Measurements from ENCODE around the gene FXR1.
A peak's percentile ranks its signal among the peaks of the same experiment; 100 is the strongest.
"Not testable (repeated sequence)": the region's sequence is repeated elsewhere in the genome, so short reads cannot be mapped to it uniquely, and the experiment has no call there.

The FXR1 gene

DNA sequence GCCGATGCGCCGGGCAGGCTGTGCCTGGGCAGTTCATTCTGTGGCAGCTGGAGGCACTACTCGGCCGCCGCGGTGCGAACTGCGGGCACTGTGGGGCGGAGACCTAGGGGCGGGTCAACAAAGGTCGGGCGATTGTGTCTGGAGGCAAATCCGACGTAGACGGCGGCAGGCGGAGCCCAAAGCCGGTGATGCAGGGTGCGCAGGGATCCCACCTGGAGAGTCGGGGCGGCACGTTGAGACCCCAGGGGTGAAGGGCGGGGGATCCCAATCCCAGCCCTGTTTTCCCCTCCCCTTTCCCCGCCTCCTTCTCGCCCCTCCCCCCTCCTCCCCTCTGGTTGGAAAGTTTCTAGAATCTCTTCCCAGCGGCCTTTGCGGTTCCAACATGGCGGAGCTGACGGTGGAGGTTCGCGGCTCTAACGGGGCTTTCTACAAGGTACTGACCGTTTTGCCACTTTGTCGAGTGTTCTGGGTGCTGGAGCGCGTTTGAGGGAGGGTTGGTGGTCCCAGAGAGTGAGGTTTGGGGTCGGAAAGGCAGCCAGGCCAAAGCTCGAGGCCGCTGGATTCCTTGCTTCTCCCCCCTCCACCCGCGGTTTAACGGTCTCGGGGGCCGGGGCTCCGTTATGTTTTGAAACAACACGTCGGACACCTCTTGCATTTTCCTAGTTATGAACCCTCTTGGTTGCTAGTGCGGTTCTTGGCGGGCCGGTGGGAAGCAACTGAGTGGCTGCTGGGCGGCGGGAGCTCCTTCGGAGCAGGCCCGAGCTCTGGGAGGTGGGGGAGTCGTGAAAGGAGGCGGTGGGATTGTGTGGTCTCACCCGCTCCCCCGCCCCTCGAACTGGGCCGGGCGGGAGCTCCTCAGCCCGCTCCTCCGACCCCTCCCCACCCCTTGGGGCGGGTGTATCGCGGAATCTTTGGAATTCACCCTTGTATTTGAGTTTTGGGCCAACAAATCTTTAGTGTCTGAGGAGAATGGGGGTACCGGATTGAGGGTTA lies at the start of gene FXR1:
Gene FXR1 (plus strand): TSS at position 367 of the 993 bp plus-strand sequence. CDS start 16 bp downstream, at position 383.
- DNase-seq, result peak; percentile 92

DNA sequence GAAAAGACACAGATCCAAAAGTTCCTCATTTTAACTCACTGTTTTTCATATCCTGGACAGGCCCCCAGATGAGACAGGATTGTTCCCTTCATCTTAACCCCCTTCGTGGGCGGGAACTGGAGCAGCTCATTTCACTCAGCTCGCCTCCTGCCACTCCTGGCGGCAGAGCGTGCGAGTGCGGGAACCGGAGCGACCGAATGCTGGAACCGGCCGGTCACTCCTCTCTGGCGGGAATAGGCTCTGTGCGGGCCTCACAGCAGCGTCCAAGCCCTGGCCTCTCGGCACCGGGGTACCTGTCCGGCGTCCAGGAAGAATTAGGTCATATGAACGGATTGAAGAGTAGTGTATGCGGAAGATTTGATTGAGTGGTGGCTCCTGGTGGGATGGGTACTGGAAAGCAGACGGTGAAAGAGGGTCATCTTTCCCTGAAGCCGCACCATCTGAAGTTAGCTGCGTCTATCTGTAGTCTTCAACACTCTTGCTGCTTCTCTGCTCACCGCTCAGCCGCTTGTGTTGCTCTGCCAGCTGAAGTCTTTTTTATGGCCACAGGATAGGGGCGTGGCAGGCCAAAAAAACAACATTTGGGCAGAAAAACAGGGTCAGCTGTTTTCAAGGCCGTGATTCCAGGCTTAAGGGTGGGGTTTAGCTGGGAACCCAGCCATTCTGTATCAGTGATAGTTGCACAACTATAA lies 42.3 kb upstream of the FXR1 start:
- DNase-seq, result no peak

DNA sequence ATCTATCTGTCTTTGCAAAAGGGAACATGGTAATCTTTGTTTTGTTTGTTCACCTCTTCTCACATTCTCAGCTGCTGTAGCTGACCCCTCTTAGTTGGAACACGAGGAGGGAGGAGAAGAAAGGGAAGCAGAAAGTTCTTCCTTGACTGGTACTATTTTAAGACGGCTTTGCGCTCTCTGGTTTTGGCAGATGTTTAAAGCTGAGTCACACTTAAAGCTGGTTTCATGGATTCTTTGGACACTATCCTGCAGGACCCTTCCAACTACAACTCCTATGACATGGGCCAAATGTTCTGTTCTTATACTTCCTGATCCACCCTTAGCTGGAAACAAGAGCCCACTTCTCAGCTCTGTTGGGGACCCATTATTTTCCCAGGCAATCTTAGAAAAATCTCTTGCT lies 40.6 kb upstream of the FXR1 start:
- DNase-seq, result no peak

DNA sequence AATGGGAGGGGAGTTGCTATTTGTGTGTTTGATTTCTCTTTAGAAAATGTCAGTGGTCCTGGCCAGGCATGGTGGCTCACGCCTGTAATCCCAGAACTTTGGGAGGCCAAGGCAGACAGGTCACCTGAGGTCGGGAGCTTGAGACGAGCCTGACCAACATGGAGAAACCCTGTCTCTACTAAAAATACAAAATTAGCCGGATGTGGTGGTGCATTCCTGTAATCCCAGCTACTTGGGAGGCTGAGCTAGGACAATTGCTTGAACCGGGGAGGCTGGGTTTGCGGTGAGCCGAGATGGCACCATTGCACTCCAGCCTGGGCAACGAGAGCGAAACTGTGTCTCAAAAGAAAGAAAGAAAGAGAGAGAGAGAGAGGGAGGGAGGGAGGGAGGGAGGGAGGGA lies 40.0 kb upstream of the FXR1 start:
- DNase-seq, result not testable (repeated sequence)

DNA sequence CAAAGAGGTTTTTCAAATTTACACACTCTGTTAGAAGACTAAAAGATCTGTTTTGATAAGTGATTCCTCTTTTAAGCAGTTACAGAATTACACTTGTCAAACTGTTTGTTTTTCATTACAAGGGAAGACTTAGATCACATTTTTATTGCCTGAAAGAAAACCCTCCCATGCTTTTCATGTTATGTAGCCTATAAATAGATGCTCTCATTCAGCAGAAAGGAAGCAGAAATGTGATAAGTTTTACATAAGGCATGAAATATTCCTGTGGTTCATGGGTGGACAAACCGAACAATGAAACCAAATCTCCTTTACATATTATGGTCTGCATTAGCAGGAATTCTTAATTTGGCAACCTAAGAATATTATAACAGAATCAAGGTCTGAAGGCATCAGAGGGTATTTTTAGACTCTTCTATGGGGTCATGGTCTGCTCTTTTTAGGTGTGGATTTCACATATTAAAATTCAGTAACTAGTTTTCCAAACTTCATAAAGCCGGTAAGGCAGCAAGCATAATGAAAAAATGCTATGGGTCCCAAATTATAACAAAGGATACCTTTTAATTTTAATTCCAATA lies 37.3 kb upstream of the FXR1 start:
- DNase-seq, result no peak

DNA sequence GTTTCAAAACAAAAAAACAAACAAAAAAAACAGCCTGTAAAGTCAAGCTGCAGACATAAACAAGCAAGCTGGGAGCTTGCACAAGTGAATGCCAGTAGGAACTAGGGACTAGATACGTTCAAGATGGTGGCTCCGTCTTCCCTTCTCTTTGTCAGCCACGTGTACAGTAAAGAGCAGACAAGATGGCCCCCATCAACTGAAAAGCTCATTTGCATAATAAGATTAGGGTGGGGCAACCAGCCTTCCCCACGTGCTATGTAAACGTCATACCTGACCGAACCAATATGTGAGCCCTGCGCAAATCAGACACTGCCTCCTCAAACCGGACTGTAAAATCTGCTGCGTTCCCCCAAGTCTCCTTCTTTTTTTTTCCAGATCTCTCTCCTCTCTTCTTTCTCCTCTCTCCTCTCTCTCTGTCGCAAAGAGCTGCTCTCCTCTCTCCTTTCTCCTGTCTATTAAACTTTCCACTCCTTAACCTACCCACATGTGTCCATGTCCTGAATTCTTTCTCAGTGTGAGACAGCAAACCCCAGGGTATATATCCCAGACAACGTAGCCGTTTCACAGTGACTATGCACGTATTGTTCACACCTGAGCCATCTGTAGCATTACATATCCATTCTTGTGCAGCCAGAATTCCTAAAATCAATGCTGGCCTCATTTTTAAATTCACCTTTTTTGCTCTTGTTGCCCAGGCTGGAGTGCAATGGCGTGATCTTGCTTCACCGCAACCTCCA lies 31.2 kb upstream of the FXR1 start:
- no peak for DNase-seq

DNA sequence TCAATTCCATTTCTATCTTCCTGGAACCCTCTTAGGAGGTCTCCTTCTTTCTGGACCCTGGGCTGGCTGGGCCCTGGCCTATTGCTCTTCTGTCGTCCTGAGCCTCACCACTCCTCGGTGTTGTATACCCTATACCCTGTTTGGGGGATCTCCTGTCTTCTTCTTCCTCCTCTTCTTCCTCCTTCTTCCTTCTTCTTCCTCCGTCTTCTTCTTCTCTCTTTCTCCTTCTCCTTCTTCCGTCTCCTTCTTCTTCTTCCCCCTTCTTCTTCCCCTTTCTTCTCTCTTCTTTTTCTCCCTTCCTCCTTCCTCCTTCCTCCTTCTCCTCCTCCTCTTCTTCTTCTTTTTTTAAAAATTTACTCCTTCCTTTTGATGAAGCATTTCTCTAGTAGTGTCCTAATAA lies 30.4 kb upstream of the FXR1 start:
- DNase-seq, result no peak

DNA sequence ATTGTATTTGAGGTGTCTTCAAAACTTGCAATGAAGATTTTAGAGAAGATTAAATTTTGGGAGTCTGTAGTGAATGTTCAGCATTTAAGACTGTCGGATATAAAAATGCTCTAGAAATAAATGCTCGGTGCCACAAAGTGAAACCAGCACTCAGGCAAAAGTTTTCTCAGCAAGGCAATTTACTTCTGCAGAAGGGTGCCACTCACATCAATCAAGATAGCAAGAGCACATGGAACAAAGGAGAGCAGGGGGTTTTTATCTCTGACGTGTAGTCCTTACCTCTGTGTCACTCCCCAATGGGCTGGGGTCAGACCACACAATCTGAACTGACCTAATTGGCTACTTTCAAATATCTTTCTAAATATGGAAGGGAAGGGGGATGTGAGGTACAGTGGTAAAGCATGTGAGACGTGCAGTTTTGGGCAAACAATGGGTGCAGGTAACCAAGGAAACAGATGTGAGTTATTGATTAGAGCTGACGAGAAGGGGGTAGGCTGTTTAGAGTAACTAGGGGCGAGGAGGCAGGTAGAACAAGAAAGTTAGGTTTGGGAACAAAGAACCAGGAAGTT lies 23.4 kb upstream of the FXR1 start:
- no peak for DNase-seq

DNA sequence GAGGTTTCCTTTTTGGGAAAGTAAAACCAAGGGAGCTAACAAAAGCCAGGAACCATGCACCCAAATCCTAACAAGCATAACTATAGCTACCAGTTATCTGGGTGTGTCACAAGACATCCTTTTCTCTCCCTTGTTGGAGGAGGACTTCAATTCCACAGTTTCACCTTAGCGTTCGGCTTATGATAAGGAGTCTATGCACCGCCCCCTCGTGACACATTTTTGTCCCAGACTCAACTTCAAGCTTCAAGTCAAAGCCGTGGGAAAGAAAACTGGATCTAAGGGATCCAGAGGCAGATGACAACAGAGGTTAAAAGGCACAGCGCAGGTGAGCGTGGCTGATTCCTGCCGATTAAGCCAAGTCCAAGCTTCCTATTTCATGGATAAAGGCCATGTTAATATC lies 13.9 kb upstream of the FXR1 start:
- no peak for DNase-seq

DNA sequence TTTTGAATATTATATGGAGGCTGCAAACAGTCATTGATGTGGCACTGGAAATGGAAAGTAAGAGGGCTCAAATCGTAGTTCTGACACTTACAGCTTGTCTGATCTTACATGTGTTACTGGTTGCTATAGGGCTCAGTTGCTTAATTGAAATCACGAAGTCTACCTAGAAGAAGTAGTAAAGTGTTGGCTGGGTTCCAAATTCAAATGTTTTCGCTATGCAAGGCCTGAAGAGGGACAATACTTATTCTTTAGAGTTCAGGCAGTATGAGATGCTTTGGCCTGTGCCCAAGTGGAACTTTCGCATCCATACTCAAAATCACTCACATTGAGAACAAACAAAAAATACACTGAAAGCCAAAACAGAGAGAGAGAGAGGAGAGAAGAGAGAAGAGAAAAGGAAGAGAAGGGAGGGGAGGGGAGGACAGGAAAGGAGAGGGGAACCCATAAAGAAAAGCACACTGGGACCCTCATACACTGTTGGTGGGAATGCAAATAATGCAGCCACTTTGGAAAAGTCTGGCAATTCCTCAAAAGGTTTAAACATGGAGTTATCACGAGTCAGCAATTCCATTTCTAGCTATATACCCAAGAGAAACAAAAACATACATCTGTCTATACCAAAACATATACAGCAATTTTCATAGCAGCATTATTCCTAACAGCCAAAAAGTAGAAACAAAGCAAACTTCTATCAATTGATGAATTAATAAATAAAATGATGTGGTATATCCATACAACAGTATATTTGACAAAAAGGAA lies 2.9 kb upstream of the FXR1 start:
- no peak for DNase-seq

DNA sequence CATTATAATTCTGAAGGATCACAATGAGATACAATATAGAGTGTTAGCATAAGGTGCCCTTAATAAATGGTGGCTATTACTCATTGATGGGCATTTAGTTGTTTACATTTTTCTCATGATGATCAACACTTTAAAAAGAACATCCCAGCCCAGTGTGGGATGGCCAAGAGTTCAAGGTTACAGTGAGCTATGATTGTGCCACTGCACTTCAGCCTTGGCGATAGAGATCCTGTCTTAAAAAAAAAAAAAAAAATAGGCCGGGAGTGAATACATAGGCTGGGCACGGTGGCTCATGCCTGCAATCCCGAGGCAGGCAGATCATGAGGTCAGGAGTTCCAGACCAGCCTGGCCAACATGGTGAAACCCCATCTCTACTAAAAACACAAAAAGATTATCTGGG lies 1.6 kb upstream of the FXR1 start:
- DNase-seq, result no peak

DNA sequence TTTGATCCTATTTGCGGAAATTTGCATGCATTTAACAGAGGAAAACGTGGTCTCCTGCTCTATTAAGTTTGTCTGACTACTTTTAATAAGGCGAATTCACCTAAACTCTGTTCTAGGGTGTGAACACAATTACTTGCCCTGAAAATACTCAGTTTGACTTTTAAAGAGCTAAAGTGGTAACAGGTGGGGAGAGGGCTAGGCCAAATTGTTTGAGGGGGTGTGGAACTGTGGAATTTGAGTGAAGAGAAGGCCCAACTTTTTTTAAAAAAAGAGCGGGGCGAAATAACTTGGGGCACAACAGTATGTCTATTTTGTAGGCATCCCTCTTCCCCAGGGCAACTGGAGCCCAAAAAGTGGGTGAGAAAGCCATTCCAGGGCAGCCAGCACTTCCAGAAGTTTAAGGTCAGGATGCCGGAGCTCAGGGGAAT lies 580 bp upstream of the FXR1 start:
- DNase-seq, result no peak

DNA sequence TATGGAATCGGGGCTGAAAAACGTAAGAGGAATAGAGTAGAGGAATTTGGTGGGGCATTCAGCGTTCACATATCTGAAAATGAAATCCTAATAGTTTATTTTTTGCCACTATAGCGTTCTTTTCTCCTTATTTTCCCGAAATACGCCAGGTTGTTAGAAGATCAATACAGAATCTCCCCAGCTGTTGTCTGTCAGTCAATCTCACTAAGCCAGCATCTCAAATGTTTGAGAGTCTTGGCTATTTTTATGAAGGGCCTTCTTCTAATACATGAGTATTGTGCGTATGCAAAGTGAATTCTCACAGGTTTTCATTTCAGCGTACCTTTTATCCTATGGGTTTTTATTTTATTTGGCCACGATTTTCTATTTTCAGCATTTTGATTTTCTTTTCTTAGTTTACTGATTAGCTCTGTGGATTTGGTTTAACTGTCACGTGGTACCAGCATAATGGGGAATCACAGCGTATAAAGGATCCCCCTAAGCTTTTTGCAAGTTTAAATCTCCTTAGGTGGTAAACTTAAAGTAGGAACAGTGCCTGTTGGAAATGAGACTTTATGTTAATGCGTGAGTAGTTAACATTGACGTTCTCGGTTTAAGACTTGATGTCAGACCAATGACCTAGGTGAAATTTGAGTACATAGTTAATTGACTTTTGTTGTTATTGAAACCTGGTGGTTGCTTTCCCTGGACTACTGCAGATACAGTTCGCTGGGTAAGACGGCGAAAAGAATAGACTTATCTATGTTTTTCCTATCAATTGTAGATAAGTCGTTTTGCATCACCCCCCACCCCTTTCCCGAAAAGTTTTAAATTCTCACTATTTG lies 1.3 kb downstream of the FXR1 start:
- DNase-seq, result no peak

DNA sequence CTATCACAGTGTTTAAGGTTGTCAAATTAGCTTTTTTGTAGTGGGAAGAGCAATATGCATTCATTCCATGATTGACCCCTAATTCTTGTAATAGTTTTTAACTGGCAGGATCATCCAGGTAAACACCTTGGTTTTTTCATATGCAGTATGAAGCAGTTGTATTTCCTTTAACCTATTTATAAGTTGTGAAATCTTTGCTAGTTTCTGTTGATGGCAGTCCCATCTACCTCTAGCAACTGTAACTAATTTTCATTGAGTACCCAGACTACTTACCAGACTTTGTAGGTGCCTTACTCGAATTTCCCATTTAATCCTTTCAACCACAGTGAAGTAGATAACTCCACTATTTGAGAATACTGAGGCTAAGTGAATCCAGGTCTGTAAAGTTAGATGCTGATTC lies 6.1 kb downstream of the FXR1 start:
- no peak for DNase-seq

DNA sequence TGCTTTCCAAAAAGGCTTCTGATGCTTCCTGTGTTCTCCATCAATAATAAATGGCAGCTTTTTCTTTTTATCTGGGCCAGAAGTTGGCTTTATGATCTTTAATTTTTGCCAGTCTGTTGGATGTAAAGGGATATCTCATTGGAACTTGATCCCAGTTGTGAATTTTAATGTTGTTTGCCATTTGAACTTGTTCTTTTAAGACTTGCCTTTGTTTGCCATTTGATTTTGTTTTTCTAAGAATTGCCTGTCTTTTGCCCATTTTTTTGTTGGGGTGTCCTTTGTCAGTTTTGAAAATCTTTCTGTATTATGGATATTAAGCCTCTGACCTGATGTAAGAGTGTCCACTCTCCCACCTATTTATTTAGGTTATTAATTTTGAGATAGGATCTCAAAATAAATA lies 9.8 kb downstream of the FXR1 start:
- DNase-seq, result no peak

DNA sequence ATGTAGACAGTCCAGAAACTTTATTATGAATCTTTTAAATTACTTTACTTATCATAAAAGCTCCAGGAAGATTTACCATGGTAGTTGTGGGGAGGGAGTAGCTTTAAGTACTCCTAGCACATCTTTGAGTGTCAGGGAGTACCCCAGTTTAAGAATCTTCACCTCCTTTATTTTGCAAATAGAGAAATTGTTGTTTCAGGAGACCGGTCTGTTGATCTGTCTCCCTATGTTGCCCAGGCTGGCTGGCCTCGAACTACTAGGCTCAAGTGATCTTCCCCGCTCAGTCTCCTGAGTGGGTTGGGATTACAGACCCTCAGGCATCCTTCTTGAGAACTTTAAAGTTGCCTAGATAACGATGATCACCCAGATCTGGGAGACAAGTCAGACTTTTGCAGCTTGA lies 11.1 kb downstream of the FXR1 start:
- no peak for DNase-seq

DNA sequence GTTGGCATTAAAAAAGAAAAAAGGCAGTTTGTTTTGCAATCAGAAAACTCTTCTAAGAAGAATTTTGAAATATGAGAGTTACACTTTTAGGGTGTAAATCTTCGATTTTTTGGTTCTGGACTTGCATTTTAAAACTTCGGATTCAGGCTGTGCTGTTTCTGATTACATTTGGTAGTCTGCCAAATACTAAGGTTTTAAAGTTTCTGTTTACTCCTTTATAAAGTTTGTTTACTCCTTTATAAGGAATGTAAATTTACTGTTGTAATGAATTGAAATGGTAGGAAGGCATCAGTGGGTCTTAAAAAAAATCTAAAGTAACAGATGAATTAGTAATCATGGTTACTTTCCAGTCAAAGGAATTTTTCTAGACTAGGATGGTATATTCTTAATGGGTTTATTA lies 14.1 kb downstream of the FXR1 start:
- no peak for DNase-seq

DNA sequence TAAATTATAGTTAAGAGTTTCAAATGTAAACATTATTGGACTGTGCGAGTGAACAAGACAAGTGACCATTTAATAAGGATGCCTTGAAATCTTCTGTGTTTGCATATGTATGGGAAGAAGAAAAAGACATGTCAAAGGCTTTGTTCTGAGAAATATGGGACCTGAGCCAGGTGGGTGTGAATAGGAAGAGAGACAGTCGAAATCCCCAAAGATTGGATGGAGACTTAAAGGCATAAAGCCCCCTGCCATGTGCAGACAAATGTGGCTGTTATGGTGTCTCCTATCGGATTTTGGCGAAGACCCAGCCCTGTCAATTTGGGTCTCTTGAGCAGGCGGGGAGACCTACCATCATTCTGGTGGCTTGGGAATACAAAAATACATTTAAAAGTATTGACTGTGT lies 16.9 kb downstream of the FXR1 start:
- DNase-seq, result no peak

DNA sequence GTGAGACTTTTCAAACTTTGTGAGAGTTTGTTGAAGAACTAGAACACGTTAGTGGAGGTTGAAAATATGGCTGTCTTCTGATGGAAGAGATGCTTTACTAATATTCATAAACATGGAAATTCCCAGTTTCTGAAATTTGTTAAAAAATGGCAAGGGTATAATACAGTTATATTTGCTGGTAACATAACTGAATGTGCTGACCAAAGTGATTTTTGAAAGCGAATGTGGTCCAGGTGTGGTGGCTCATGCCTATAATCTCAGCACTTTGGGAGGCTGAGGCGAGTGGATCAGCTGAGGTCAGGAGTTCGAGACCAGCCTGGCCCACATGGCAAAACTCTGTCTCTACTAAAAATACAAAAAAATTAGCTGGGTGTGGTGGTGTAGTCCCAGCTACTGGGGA lies 18.1 kb downstream of the FXR1 start:
- DNase-seq, result no peak

DNA sequence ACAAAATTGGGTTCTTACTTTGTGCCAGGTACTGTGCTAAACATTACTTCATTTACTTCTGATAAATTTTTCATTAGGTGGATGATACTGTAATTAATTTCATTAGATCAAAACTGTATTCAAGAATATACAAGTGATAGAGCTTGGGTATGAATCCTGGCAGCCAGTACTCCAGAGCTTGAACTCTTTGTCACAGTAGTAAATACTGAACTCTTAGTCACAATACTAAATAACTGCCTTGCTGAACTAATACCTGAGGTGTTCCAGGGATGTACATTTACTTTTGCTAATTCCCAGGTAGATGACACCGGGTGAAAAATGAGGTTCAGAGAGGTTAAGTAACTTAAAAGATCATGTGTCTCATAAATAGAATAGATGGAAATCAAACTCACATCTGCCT lies 20.3 kb downstream of the FXR1 start:
- no peak for DNase-seq

DNA sequence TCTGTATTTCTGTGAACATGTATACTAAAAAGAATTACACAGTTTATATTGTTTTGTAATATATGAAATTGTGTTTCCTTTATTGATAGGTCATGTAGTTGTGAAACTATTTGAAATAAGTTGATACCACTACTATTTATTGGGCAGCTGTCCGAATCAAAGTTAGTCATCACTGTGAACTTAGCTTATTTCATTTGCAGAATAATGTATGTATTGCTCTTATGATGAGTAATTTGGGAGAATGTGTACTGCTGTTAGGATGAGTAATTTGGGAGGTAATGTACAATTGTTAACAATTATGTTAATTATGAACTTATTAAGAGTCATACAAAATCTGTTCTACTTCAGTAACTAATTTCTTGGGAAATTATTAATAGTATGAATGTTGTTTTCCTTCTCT lies 22.2 kb downstream of the FXR1 start:
- no peak for DNase-seq

Measured in activated naive CD4-positive, alpha-beta T cell treated with Interleukin-2 at 50 U/mL for 16 hours (primary cell).